ENCODE results near the gene FOXN4. TPM values are rescaled to one million over a fixed set of nuclear protein-coding genes. Genes with fewer than 3 reads are reported as not detected.

The FOXN4 gene
- total and polyA plus RNA-seq, 2 of the 13 experiments (the other 11 are each of a cell fraction or from before 2014, with no cell fraction given), result 0.11 TPM; not detected in 1

GRCh38 chr12:109346920-109347319 is 37.8 kb upstream of the FOXN4 start:
- no peak overlapping the region for H3K9ac ChIP-seq (ENCODE audit: insufficient read depth, low read depth, low read length)
- FAIRE-seq (no peak), ATAC-seq (no peak), DNase-seq (ENCODE audit: low spot score) (no peak)
- no TSS peak for BruUV-seq (replicated peaks)
- intact Hi-C loops (cut with micrococcal nuclease; ENCODE audit: unreplicated experiment), result no loop called here
- H3K36me3 ChIP-seq (replicated peaks in 1 of 2; ENCODE audit: control insufficient read depth in 1 of 2, insufficient read depth in 2 of 2, low read length in 2 of 2), result no peaks in the 10 kb centered on the region
- H2AFZ ChIP-seq (ENCODE audit: low read length), result no peak overlapping the region
- H3K27ac ChIP-seq (ENCODE audit: extremely low read length, insufficient read depth, low read length), result no peak overlapping the region
- H3K4me3 ChIP-seq (replicated peaks in 1 of 3; ENCODE audit: insufficient read depth in 1 of 3, low read depth in 2 of 3, low read length in 3 of 3), result no peak overlapping the region
- CTCF ChIA-PET (ENCODE audit: low intra/inter-chr PET ratio, low total read pairs), result no interaction called here
- WGBS (ENCODE audit: low lambda C conversion rate), result 52% methylated on average over 3 of the region's 3 CpGs
- no peaks in the 10 kb centered on the region for H3K9me3 ChIP-seq (ENCODE audit: low read length)
- H4K20me1 ChIP-seq (ENCODE audit: insufficient read depth, low read length), result no peaks in the 10 kb centered on the region
- no peak for TF ChIP-seq IRF1 (CRISPR knock-in tag; IDR thresholded peaks at IDR 0.05; ENCODE audit: low read depth)
- no peak for TF ChIP-seq CCDC6 (CRISPR knock-in tag; IDR thresholded peaks at IDR 0.05)
- TF ChIP-seq ZNF574 (CRISPR knock-in tag; IDR thresholded peaks at IDR 0.05), result peak; percentile 89
- TF ChIP-seq TFDP1 (CRISPR knock-in tag; IDR thresholded peaks at IDR 0.05; ENCODE audit: borderline replicate concordance), result no peak
- TF ChIP-seq ATRX (CRISPR knock-in tag; IDR thresholded peaks at IDR 0.05; ENCODE audit: borderline replicate concordance), result no peak
- no peak for TF ChIP-seq PAX8 (CRISPR knock-in tag; IDR thresholded peaks at IDR 0.05; ENCODE audit: borderline replicate concordance)
- no peaks in the 10 kb centered on the region for H3K79me2 ChIP-seq (ENCODE audit: insufficient read depth, low read length)
- in situ Hi-C loops (cut with HindIII; ENCODE audit: extremely low pct_ligation_motif_present, low pct_unique_long_range_greater_than_20kb), result no loop called here
- no peak overlapping the region for H3K4me2 ChIP-seq (ENCODE audit: low read depth, low read length)
- no peaks in the 10 kb centered on the region for H3K4me1 ChIP-seq (ENCODE audit: insufficient read depth, low read length)
- POLR2A ChIA-PET, result no interaction called here
- H3K27me3 ChIP-seq (ENCODE audit: control insufficient read depth in 1 of 2, insufficient read depth in 2 of 2, low read length in 2 of 2), result no peaks in the 10 kb centered on the region
